Measurements from ENCODE around the gene FAM13A. TPM values are rescaled to one million over a fixed set of nuclear protein-coding genes. Genes with fewer than 3 reads are reported as not detected.

The FAM13A gene
- total and polyA plus RNA-seq, 2 of the 4 experiments (the other 2 are of a cell fraction), result 13.1 to 22.0 TPM

DNA sequence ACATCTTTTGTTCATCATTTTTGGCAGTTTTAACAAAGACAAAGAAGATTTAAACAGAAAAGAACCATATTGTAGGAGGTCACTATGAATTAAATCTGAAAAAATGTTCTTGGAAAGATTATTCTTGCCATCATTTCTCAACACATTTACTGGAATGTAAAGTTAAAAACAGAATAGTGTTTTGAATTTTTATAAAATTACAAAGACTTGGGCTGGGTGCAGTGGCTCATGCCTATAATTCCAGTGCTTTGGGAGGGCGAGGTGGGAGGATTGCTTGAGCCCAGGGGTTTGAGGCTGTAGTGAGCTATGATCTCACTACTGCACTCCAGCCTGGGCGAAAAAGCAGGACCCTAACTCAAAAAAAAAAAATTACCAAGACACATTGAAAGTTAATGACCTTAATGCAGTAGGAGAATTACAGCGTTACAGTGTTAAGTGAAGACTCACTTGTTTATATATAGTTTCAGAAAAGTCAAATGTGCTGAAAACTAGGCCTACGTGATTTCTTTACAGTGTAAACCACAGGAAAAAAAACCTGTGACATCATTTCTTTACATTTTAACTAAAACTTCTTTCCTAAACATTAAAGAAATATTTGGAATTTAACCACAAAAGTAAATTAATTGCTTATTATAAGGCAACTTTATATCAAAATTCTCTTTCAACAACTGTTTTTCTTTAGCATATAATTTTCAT is 7.9 kb downstream of the FAM13A start:
- no peak overlapping the region for H3K14ac ChIP-seq (replicated peaks; ENCODE audit: low read depth, low read length)
- H2BK20ac ChIP-seq (ENCODE audit: low read depth, low read length), result peak overlapping the region; percentile 46; the same call in 1 of the 2 replicates
- no CpG with 5 or more reads among the region's 4 CpGs for WGBS, 2 experiments (ENCODE audit: extremely low coverage in 2 of 2, insufficient read length in 1 of 2)
- H3K9me1 ChIP-seq (ENCODE audit: insufficient read depth, low read length), result peaks cover 6% of the 10 kb centered on the region
- H2BK120ac ChIP-seq (ENCODE audit: low read depth, low read length), result peak overlapping the region; percentile 20; the same call in 1 of the 2 replicates
- dilution Hi-C loops (cut with HindIII; ENCODE audit: low sequenced_read_pairs, unreplicated experiment) (no loop called here), in situ Hi-C loops (cut with MboI; ENCODE audit: low sequenced_read_pairs) (no loop called here), intact Hi-C loops (cut with micrococcal nuclease) (no loop called here)
- peak overlapping the region; percentile 92 for H3K18ac ChIP-seq (ENCODE audit: low read depth, low read length)
- H2BK5ac ChIP-seq (ENCODE audit: low read depth, low read length, poor library complexity, severe bottlenecking), result peak overlapping the region; percentile 86
- no peak overlapping the region for H3K56ac ChIP-seq (ENCODE audit: extremely low read depth, insufficient read depth, low read length)
- peak overlapping the region; percentile 51 for H3K4me2 ChIP-seq (ENCODE audit: low read depth, low read length)
- H3K4ac ChIP-seq (ENCODE audit: low read depth, low read length), result peak overlapping the region; percentile 46; the same call in 1 of the 2 replicates
- ChIA-PET CTCF (no interaction called here), POLR2A (ENCODE audit: unreplicated experiment) (no interaction called here)
- no peaks in the 10 kb centered on the region for H3K36me3 ChIP-seq (ENCODE audit: control insufficient read depth, insufficient read depth, low read length)
- no peak overlapping the region for H2AK5ac ChIP-seq (ENCODE audit: low read depth, low read length)
- H2BK15ac ChIP-seq (ENCODE audit: low read depth, low read length), result no peak overlapping the region
- H3K4me1 ChIP-seq (ENCODE audit: control insufficient read depth, insufficient read depth, low read length), result peaks cover 4% of the 10 kb centered on the region
- H3K27ac ChIP-seq (ENCODE audit: insufficient read depth, low read length), result peak overlapping the region; percentile 98; the same call in 1 of the 2 replicates
- DNase-seq, result peak; percentile 41
- 0 out of 2 replicates have a peak overlapping the region, but pooled peaks have one; percentile 27 for H4K5ac ChIP-seq (ENCODE audit: low read depth, low read length)
- H4K8ac ChIP-seq (ENCODE audit: low read depth in 2 of 2, low read length in 2 of 2), result peak overlapping the region; percentile 56 to 87; a peak in 3 of 4 replicates
- no peak overlapping the region for H2AK9ac ChIP-seq (replicated peaks; ENCODE audit: low read depth, low read length, poor library complexity)
- no TSS peak for BruUV-seq (replicated peaks)
- no peak overlapping the region for H3K23ac ChIP-seq (ENCODE audit: low read depth, low read length)
- ATAC-seq (ENCODE audit: low read depth), result peak; percentile 84
- no peak overlapping the region for H3K4me3 ChIP-seq (ENCODE audit: insufficient read depth, low read depth, low read length)
- no peak overlapping the region for H3K9ac ChIP-seq (ENCODE audit: low read depth, low read length)
- peaks cover 3% of the 10 kb centered on the region; the same call in 1 of the 2 replicates for H3K9me3 ChIP-seq (ENCODE audit: control insufficient read depth, insufficient read depth, low read length)
- no peak overlapping the region for H2AFZ ChIP-seq (replicated peaks; ENCODE audit: low read length, poor library complexity)
- no peaks in the 10 kb centered on the region for H3K27me3 ChIP-seq (ENCODE audit: control insufficient read depth, insufficient read depth, low read length)
- H3K79me1 ChIP-seq (ENCODE audit: low read depth in 1 of 2, low read length in 2 of 2), result peaks cover 20 to 29% of the 10 kb centered on the region in 2 experiments
- H4K91ac ChIP-seq (ENCODE audit: insufficient read depth, low read depth, low read length), result peak overlapping the region; percentile 52; the same call in 1 of the 2 replicates
- H4K20me1 ChIP-seq (ENCODE audit: insufficient read depth, low read length), result no peaks in the 10 kb centered on the region
- TF ChIP-seq, protein P1, sequence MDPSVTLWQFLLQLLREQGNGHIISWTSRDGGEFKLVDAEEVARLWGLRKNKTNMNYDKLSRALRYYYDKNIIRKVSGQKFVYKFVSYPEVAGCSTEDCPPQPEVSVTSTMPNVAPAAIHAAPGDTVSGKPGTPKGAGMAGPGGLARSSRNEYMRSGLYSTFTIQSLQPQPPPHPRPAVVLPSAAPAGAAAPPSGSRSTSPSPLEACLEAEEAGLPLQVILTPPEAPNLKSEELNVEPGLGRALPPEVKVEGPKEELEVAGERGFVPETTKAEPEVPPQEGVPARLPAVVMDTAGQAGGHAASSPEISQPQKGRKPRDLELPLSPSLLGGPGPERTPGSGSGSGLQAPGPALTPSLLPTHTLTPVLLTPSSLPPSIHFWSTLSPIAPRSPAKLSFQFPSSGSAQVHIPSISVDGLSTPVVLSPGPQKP (IDR thresholded peaks at IDR 0.05; ENCODE audit: borderline replicate concordance, low read depth, low read length), result no peak
- TF ChIP-seq MAFK (IDR thresholded peaks at IDR 0.05; ENCODE audit: low read depth, low read length) (no peak), CHD1 (IDR thresholded peaks at IDR 0.05; ENCODE audit: low read depth, low read length) (no peak), CEBPB (IDR thresholded peaks at IDR 0.05; ENCODE audit: low read depth, low read length) (no peak), MXI1 (IDR thresholded peaks at IDR 0.05; ENCODE audit: borderline replicate concordance, low read depth, low read length) (no peak), FOS (IDR thresholded peaks at IDR 0.05; ENCODE audit: low read depth, low read length) (no peak), SMC3 (IDR thresholded peaks at IDR 0.05; ENCODE audit: low read depth, low read length) (no peak), RFX5 (IDR thresholded peaks at IDR 0.05; ENCODE audit: low read depth, low read length) (no peak), RAD21 (IDR thresholded peaks at IDR 0.05; ENCODE audit: low read length) (no peak), RCOR1 (IDR thresholded peaks at IDR 0.05; ENCODE audit: insufficient replicate concordance, low read length) (no peak), NFE2L2 (IDR thresholded peaks at IDR 0.05; ENCODE audit: low read depth, low read length) (no peak), MAZ (IDR thresholded peaks at IDR 0.05; ENCODE audit: borderline replicate concordance, low read depth, low read length) (no peak), POLR2A (IDR thresholded peaks at IDR 0.05; ENCODE audit: low read depth, low read length) (no peak)
- TF ChIP-seq, protein P2, sequence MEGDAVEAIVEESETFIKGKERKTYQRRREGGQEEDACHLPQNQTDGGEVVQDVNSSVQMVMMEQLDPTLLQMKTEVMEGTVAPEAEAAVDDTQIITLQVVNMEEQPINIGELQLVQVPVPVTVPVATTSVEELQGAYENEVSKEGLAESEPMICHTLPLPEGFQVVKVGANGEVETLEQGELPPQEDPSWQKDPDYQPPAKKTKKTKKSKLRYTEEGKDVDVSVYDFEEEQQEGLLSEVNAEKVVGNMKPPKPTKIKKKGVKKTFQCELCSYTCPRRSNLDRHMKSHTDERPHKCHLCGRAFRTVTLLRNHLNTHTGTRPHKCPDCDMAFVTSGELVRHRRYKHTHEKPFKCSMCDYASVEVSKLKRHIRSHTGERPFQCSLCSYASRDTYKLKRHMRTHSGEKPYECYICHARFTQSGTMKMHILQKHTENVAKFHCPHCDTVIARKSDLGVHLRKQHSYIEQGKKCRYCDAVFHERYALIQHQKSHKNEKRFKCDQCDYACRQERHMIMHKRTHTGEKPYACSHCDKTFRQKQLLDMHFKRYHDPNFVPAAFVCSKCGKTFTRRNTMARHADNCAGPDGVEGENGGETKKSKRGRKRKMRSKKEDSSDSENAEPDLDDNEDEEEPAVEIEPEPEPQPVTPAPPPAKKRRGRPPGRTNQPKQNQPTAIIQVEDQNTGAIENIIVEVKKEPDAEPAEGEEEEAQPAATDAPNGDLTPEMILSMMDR (conservative IDR thresholded peaks at IDR 0.05; ENCODE audit: low read depth, low read length), result no peak
- TF ChIP-seq, protein P3, sequence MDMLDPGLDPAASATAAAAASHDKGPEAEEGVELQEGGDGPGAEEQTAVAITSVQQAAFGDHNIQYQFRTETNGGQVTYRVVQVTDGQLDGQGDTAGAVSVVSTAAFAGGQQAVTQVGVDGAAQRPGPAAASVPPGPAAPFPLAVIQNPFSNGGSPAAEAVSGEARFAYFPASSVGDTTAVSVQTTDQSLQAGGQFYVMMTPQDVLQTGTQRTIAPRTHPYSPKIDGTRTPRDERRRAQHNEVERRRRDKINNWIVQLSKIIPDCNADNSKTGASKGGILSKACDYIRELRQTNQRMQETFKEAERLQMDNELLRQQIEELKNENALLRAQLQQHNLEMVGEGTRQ (IDR thresholded peaks at IDR 0.05; ENCODE audit: low read depth, low read length), result no peak

All from IMR-90 (cell line).